Lung (tissue), 12 donors: ENCODE results near the gene IFT74. TPM values are rescaled to one million over a fixed set of nuclear protein-coding genes. Genes with fewer than 3 reads are reported as not detected.

ENCODE experiments used
- ATAC-seq: fragments of 200-7000 bp; cut with Tn5 transposase; one replicate; pipeline ENCODE4 v1.9.1; 2020; ENCODE audit warnings: moderate number of reproducible peaks; ENCODE audit not compliant: insufficient read depth, low FRiP score
- DNase-seq, 3 donors: peaks; one replicate each; pipeline ENCODE4 v3.0.0-alpha.2; 2013 to 2017
- H3K27ac ChIP-seq, 2 donors: one replicate each; pipeline ENCODE4 v1.5.1; 2013; ENCODE audit warnings: mild to moderate bottlenecking in 2 of 2, moderate library complexity in 2 of 2, control low read depth in 1 of 2, inconsistent platforms in 1 of 2, low read depth in 1 of 2, low read length in 1 of 2
- H3K27me3 ChIP-seq, 3 donors: one replicate each; pipeline ENCODE4 v1.5.1; 2013; ENCODE audit warnings: low read length in 2 of 3; ENCODE audit not compliant: control insufficient read depth in 3 of 3, insufficient read depth in 3 of 3
- H3K36me3 ChIP-seq, 4 donors: one replicate each; pipeline ENCODE4 v1.5.1; 2013; ENCODE audit warnings: low read length in 4 of 4, mild to moderate bottlenecking in 1 of 4, moderate library complexity in 1 of 4; ENCODE audit not compliant: control insufficient read depth in 4 of 4, insufficient read depth in 4 of 4
- H3K4me1 ChIP-seq, 5 donors: one replicate each; pipeline ENCODE4 v1.5.1; 2013; ENCODE audit warnings: low read length in 5 of 5, mild to moderate bottlenecking in 2 of 5, moderate library complexity in 1 of 5; ENCODE audit not compliant: control insufficient read depth in 5 of 5, insufficient read depth in 5 of 5
- H3K4me3 ChIP-seq: one replicate; pipeline ENCODE4 v1.5.1; 2013; ENCODE audit warnings: mild to moderate bottlenecking, control low read depth, moderate library complexity
- H3K9ac ChIP-seq, 2 donors: one replicate each; pipeline ENCODE4 v1.5.1; 2013; ENCODE audit warnings: low read length in 2 of 2, control low read depth in 1 of 2; ENCODE audit not compliant: insufficient read depth in 1 of 2
- H3K9me3 ChIP-seq, 4 donors: one replicate each; pipeline ENCODE4 v1.5.1; 2013; ENCODE audit warnings: low read length in 3 of 4, mild to moderate bottlenecking in 1 of 4, moderate library complexity in 1 of 4; ENCODE audit not compliant: control insufficient read depth in 4 of 4, insufficient read depth in 3 of 4
- CTCF ChIP-seq: IDR thresholded peaks from 2 replicates; pipeline ENCODE4 v1.5.1; 2012; ENCODE audit warnings: mild to moderate bottlenecking; ENCODE audit errors: control extremely low read depth, extremely low read depth
- WGBS, 2 donors: extraction: QIAGEN DNeasy Blood & Tissue Kit; methylation state at CpG; one replicate each; pipeline ENCODE4 v1.1.7; 2013; 5-methylcytosine and 5-hydroxymethylcytosine counted together
- polyA plus RNA-seq, 2 donors: library from polyadenylated mRNA; stranded (reverse); fragments of 200-250 nt; gene quantifications; one replicate each; pipeline ENCODE4 v1.2.1, GENCODE V29; 2013
- total RNA-seq, 2 donors: library from RNA; depleted of rRNA in 1 of 2; stranded (reverse); fragments of >200 nt in 1 of 2; gene quantifications; one replicate each; pipeline ENCODE4 v1.2.1, GENCODE V29; 2014 to 2021
- donor health status: control.
- donor health status: control.
- donor health status: Bipolar disorder and iron deficiency.
- donor health status: healthy.
- donor health status: DM: yes; HTN: yes; CAD: no.

The IFT74 gene
- total and polyA plus RNA-seq, 4 donors: 6.3 to 36.9 (median 13.0) TPM

- WGBS, 2 donors: 62 to 78% methylated on average over 4 of the region's 4 CpGs
- Histone ChIP-seq H3K36me3 (peaks cover 0 to 14% (median 5%) of the 10 kb centered on the region in 4 donors), H3K4me1 (no peaks in the 10 kb centered on the region), H3K27me3 (no peaks in the 10 kb centered on the region), H3K9ac (no peak overlapping the region), H3K27ac (no peak overlapping the region), H3K9me3 (no peaks in the 10 kb centered on the region), H3K4me3 (no peak overlapping the region)
- TF ChIP-seq CTCF: no peak
- no peak for ATAC-seq
- no peak for DNase-seq
These were observed 90.9 kb downstream of the IFT74 start for GRCh38 chr9:27047136-27047535.

GRCh38 chr9:27053369-27054022 is 97.3 kb downstream of the IFT74 start:
- no peak for TF ChIP-seq CTCF
- no peaks in the 10 kb centered on the region for H3K27me3 ChIP-seq
- H3K4me1 ChIP-seq: peaks cover 0 to 5% (median 0%) of the 10 kb centered on the region in 5 donors

GRCh38 chr9:27054125-27054524 is 97.9 kb downstream of the IFT74 start:
- ATAC-seq (no peak), DNase-seq (no peak)
- Histone ChIP-seq H3K9ac (no peak overlapping the region), H3K4me3 (no peak overlapping the region), H3K9me3 (no peaks in the 10 kb centered on the region), H3K36me3 (peaks cover 0 to 12% (median under 1%) of the 10 kb centered on the region in 4 donors), H3K27ac (no peak overlapping the region), H3K27me3 (no peaks in the 10 kb centered on the region), H3K4me1 (peaks cover 0 to 5% (median 0%) of the 10 kb centered on the region in 5 donors)
- TF ChIP-seq CTCF: no peak
- whole genome bisulfite sequencing, 2 donors: 85 to 93% methylated on average over 1 of the region's 1 CpG

More at GRCh38 chr9:27053369-27054022, 97.3 kb downstream of the IFT74 start:
- no peak overlapping the region for H3K4me3 ChIP-seq
- H3K9ac ChIP-seq: no peak overlapping the region
- 14 to 25% methylated on average over 6 of the region's 6 CpGs for WGBS, 2 donors
- H3K27ac ChIP-seq: no peak overlapping the region
- H3K36me3 ChIP-seq: peaks cover 0 to 18% (median 4%) of the 10 kb centered on the region in 4 donors
- DNase-seq (peak in 2 of 3 donors; percentile 62 to 74), ATAC-seq (no peak)
- H3K9me3 ChIP-seq: no peaks in the 10 kb centered on the region

- H3K27me3 ChIP-seq: no peaks in the 10 kb centered on the region
- H3K27ac ChIP-seq: no peak overlapping the region
- ATAC-seq: no peak
- no peak for DNase-seq
- H3K9me3 ChIP-seq: no peaks in the 10 kb centered on the region
- H3K4me1 ChIP-seq: peaks cover 0 to 5% (median 0%) of the 10 kb centered on the region in 5 donors
- H3K36me3 ChIP-seq: peaks cover 0 to 11% (median 0%) of the 10 kb centered on the region in 4 donors
- TF ChIP-seq CTCF: no peak
- H3K4me3 ChIP-seq: no peak overlapping the region
- H3K9ac ChIP-seq: no peak overlapping the region
These were observed 98.6 kb downstream of the IFT74 start for GRCh38 chr9:27054841-27055240.
